ENCODE results near the gene CZIB.

CZIB gene

GRCh38 chr1:53219711-53220110 is 723 bp downstream of the CZIB start:
- peak overlapping the region; percentile 85 for H2AFZ ChIP-seq (ENCODE audit: low read depth, low read length)
- H3K4me1 ChIP-seq (ENCODE audit: insufficient read depth, low read length): peaks cover 26% of the 10 kb centered on the region
- H3K9me3 ChIP-seq (ENCODE audit: insufficient read depth, low read length, severe bottlenecking): no peaks in the 10 kb centered on the region

GRCh38 chr1:53218201-53218600 is 2.2 kb downstream of the CZIB start:
- no peak for ATAC-seq (ENCODE audit: insufficient read depth, low read depth)
- Histone ChIP-seq H2AFZ (ENCODE audit: low read depth, low read length) (no peak overlapping the region), H3K4me2 (ENCODE audit: insufficient read depth, low read length) (no peak overlapping the region), H3K79me2 (ENCODE audit: insufficient read depth, low read length) (peaks cover 25% of the 10 kb centered on the region), H3K9me3 (ENCODE audit: insufficient read depth, low read length, severe bottlenecking) (no peaks in the 10 kb centered on the region), H4K20me1 (ENCODE audit: insufficient read depth, low read length) (no peaks in the 10 kb centered on the region), H3K4me3 (ENCODE audit: low read depth in 1 of 2, low read length in 2 of 2) (no peak overlapping the region), H3K27me3 (ENCODE audit: insufficient read depth, low read length, poor library complexity) (no peaks in the 10 kb centered on the region), H3K27ac (ENCODE audit: low read length) (no peak overlapping the region), H3K36me3 (ENCODE audit: insufficient read depth, low read length) (peaks cover 52% of the 10 kb centered on the region), H3K4me1 (ENCODE audit: insufficient read depth, low read length) (peaks cover 26% of the 10 kb centered on the region), H3K9ac (ENCODE audit: low read depth, low read length) (no peak overlapping the region)
- no peak for TF ChIP-seq CTCF (IDR thresholded peaks at IDR 0.05; ENCODE audit: borderline replicate concordance, extremely low read depth, low read length, poor library complexity, severe bottlenecking)
- TF ChIP-seq EZH2 (IDR thresholded peaks at IDR 0.05; ENCODE audit: borderline replicate concordance, low read depth, low read length, severe bottlenecking): no peak
- no peak for DNase-seq

More at GRCh38 chr1:53219711-53220110, 723 bp downstream of the CZIB start:
- Histone ChIP-seq H3K27ac (ENCODE audit: low read length) (peak overlapping the region; percentile 94), H3K4me2 (ENCODE audit: insufficient read depth, low read length) (peak overlapping the region; percentile 90), H3K9ac (ENCODE audit: low read depth, low read length) (peak overlapping the region; percentile 77), H3K36me3 (ENCODE audit: insufficient read depth, low read length) (peaks cover 37% of the 10 kb centered on the region), H3K27me3 (ENCODE audit: insufficient read depth, low read length, poor library complexity) (no peaks in the 10 kb centered on the region), H3K4me3 (ENCODE audit: low read depth in 1 of 2, low read length in 2 of 2) (peak overlapping the region; percentile 52 to 95), H4K20me1 (ENCODE audit: insufficient read depth, low read length) (no peaks in the 10 kb centered on the region), H3K79me2 (ENCODE audit: insufficient read depth, low read length) (peaks cover 25% of the 10 kb centered on the region)
- DNase-seq (no peak), ATAC-seq (ENCODE audit: insufficient read depth, low read depth) (no peak)
- TF ChIP-seq CTCF (IDR thresholded peaks at IDR 0.05; ENCODE audit: borderline replicate concordance, extremely low read depth, low read length, poor library complexity, severe bottlenecking) (no peak), EZH2 (IDR thresholded peaks at IDR 0.05; ENCODE audit: borderline replicate concordance, low read depth, low read length, severe bottlenecking) (no peak)

- Histone ChIP-seq H3K4me2 (ENCODE audit: insufficient read depth, low read length) (no peak overlapping the region), H2AFZ (ENCODE audit: low read depth, low read length) (no peak overlapping the region), H3K9me3 (ENCODE audit: insufficient read depth, low read length, severe bottlenecking) (no peaks in the 10 kb centered on the region), H3K36me3 (ENCODE audit: insufficient read depth, low read length) (peaks cover 84% of the 10 kb centered on the region), H3K4me1 (ENCODE audit: insufficient read depth, low read length) (peaks cover 10% of the 10 kb centered on the region), H3K4me3 (ENCODE audit: low read depth in 1 of 2, low read length in 2 of 2) (no peak overlapping the region), H3K27me3 (ENCODE audit: insufficient read depth, low read length, poor library complexity) (no peaks in the 10 kb centered on the region), H3K79me2 (ENCODE audit: insufficient read depth, low read length) (peaks cover 10% of the 10 kb centered on the region), H4K20me1 (ENCODE audit: insufficient read depth, low read length) (no peaks in the 10 kb centered on the region), H3K9ac (ENCODE audit: low read depth, low read length) (no peak overlapping the region), H3K27ac (ENCODE audit: low read length) (no peak overlapping the region)
- ATAC-seq (ENCODE audit: insufficient read depth, low read depth): no peak
- no peak for DNase-seq
- TF ChIP-seq CTCF (IDR thresholded peaks at IDR 0.05; ENCODE audit: borderline replicate concordance, extremely low read depth, low read length, poor library complexity, severe bottlenecking): no peak
Observed at GRCh38 chr1:53214376-53214940, 6.0 kb downstream of the CZIB start.

GRCh38 chr1:53210954-53211353 is 9.5 kb downstream of the CZIB start:
- TF ChIP-seq CTCF (IDR thresholded peaks at IDR 0.05; ENCODE audit: borderline replicate concordance, extremely low read depth, low read length, poor library complexity, severe bottlenecking) (no peak), EZH2 (IDR thresholded peaks at IDR 0.05; ENCODE audit: borderline replicate concordance, low read depth, low read length, severe bottlenecking) (no peak)
- ATAC-seq (ENCODE audit: insufficient read depth, low read depth): no peak
- H4K20me1 ChIP-seq (ENCODE audit: insufficient read depth, low read length): no peaks in the 10 kb centered on the region

More at GRCh38 chr1:53210954-53211353, 9.5 kb downstream of the CZIB start:
- Histone ChIP-seq H3K9ac (ENCODE audit: low read depth, low read length) (no peak overlapping the region), H3K9me3 (ENCODE audit: insufficient read depth, low read length, severe bottlenecking) (peaks cover 13% of the 10 kb centered on the region), H3K4me2 (ENCODE audit: insufficient read depth, low read length) (no peak overlapping the region), H3K36me3 (ENCODE audit: insufficient read depth, low read length) (peaks cover 86% of the 10 kb centered on the region), H2AFZ (ENCODE audit: low read depth, low read length) (no peak overlapping the region), H3K4me1 (ENCODE audit: insufficient read depth, low read length) (no peaks in the 10 kb centered on the region), H3K27me3 (ENCODE audit: insufficient read depth, low read length, poor library complexity) (no peaks in the 10 kb centered on the region), H3K27ac (ENCODE audit: low read length) (no peak overlapping the region), H3K4me3 (ENCODE audit: low read depth in 1 of 2, low read length in 2 of 2) (no peak overlapping the region), H3K79me2 (ENCODE audit: insufficient read depth, low read length) (no peaks in the 10 kb centered on the region)
- no peak for DNase-seq
